ENCODE data around the gene SLC25A21.
"Not testable (repeated sequence)": the region's sequence is repeated elsewhere in the genome, so short reads cannot be mapped to it uniquely, and the experiment has no call there.

SLC25A21 gene

GRCh38 chr14:37088356-37089215, 83.8 kb downstream of the SLC25A21 start:
- DNase-seq (ENCODE audit: low read depth) = no peak
- TF ChIP-seq CTCF (conservative IDR thresholded peaks at IDR 0.05; ENCODE audit: low read depth, low read length) = no peak
- H3K4me3 ChIP-seq (ENCODE audit: low read length) = no peak overlapping the region

GRCh38 chr14:37087520-37087919, 84.9 kb downstream of the SLC25A21 start:
- H3K4me3 ChIP-seq (ENCODE audit: low read length) = no peak overlapping the region
- TF ChIP-seq CTCF (conservative IDR thresholded peaks at IDR 0.05; ENCODE audit: low read depth, low read length) = no peak

GRCh38 chr14:37083599-37083998, 88.8 kb downstream of the SLC25A21 start:
- no peak overlapping the region for H3K4me3 ChIP-seq (ENCODE audit: low read length)
- no peak for DNase-seq (ENCODE audit: low read depth)
- no peak for TF ChIP-seq CTCF (conservative IDR thresholded peaks at IDR 0.05; ENCODE audit: low read depth, low read length)

More at GRCh38 chr14:37087520-37087919, 84.9 kb downstream of the SLC25A21 start:
- no peak for DNase-seq (ENCODE audit: low read depth)

- TF ChIP-seq CTCF (conservative IDR thresholded peaks at IDR 0.05; ENCODE audit: low read depth, low read length) = no peak
- DNase-seq (ENCODE audit: low read depth) = no peak
- H3K4me3 ChIP-seq (ENCODE audit: low read length) = no peak overlapping the region
Measured at GRCh38 chr14:37082449-37082848, 90.0 kb downstream of the SLC25A21 start.

GRCh38 chr14:37081856-37082255, 90.5 kb downstream of the SLC25A21 start:
- no peak for TF ChIP-seq CTCF (conservative IDR thresholded peaks at IDR 0.05; ENCODE audit: low read depth, low read length)
- no peak for DNase-seq (ENCODE audit: low read depth)
- no peak overlapping the region for H3K4me3 ChIP-seq (ENCODE audit: low read length)

- no peak overlapping the region for H3K4me3 ChIP-seq (ENCODE audit: low read length)
- DNase-seq (ENCODE audit: low read depth) = peak; percentile 22
- no peak for TF ChIP-seq CTCF (conservative IDR thresholded peaks at IDR 0.05; ENCODE audit: low read depth, low read length)
Measured at GRCh38 chr14:37081218-37081617, 91.2 kb downstream of the SLC25A21 start.

GRCh38 chr14:37078131-37078530, 94.3 kb downstream of the SLC25A21 start:
- no peak overlapping the region for H3K4me3 ChIP-seq (ENCODE audit: low read length)
- TF ChIP-seq CTCF (conservative IDR thresholded peaks at IDR 0.05; ENCODE audit: low read depth, low read length) = no peak
- no peak for DNase-seq (ENCODE audit: low read depth)

- not testable (repeated sequence) for H3K4me3 ChIP-seq (ENCODE audit: low read length)
- peak; percentile 85 for DNase-seq (ENCODE audit: low read depth)
Measured at GRCh38 chr14:37074320-37074719, 98.1 kb downstream of the SLC25A21 start.
